Mesenchymal stem cell (in vitro differentiated cells and primary cell): ENCODE results near the gene ZNF22.

Experiments used
- DNase-seq: peaks from one replicate; pipeline ENCODE4 v3.0.0-alpha.2; 2013
- H2AFZ ChIP-seq: one replicate; pipeline ENCODE4 v1.6.1; 2013; ENCODE audit warnings: low read depth, mild to moderate bottlenecking, control low read depth, inconsistent platforms, low read length, moderate library complexity
- H2AK5ac ChIP-seq: 2 replicates; pipeline ENCODE4 v1.6.1; 2013; ENCODE audit warnings: low read length, moderate library complexity, mild to moderate bottlenecking, inconsistent platforms; ENCODE audit not compliant: severe bottlenecking
- H2BK120ac ChIP-seq: one replicate; pipeline ENCODE4 v1.6.1; 2013; ENCODE audit warnings: low read depth, mild to moderate bottlenecking, inconsistent platforms, low read length, moderate library complexity
- H2BK12ac ChIP-seq, 2 experiments: one replicate each; pipeline ENCODE4 v1.6.1; 2013; ENCODE audit warnings: inconsistent platforms in 2 of 2, low read length in 2 of 2, mild to moderate bottlenecking in 2 of 2, moderate library complexity in 2 of 2, control low read depth in 1 of 2
- H2BK15ac ChIP-seq: one replicate; pipeline ENCODE4 v1.6.1; 2013; ENCODE audit warnings: mild to moderate bottlenecking, low read depth, inconsistent platforms; ENCODE audit not compliant: poor library complexity, severe bottlenecking
- H2BK5ac ChIP-seq: 2 replicates; pipeline ENCODE4 v1.6.1; 2013; ENCODE audit warnings: low read depth, mild to moderate bottlenecking, low read length, control low read depth, inconsistent platforms; ENCODE audit not compliant: poor library complexity, severe bottlenecking
- H3K14ac ChIP-seq, 2 experiments: one replicate each; pipeline ENCODE4 v1.6.1; 2013; ENCODE audit warnings: inconsistent platforms in 2 of 2, low read length in 2 of 2, control low read depth in 1 of 2, mild to moderate bottlenecking in 1 of 2, moderate library complexity in 1 of 2
- H3K18ac ChIP-seq, 2 experiments: one replicate each; pipeline ENCODE4 v1.6.1; 2013; ENCODE audit warnings: inconsistent platforms in 2 of 2, low read length in 2 of 2, control low read depth in 1 of 2, low read depth in 1 of 2, mild to moderate bottlenecking in 1 of 2
- H3K23ac ChIP-seq, 2 experiments: one replicate each; pipeline ENCODE4 v1.6.1; 2013; ENCODE audit warnings: inconsistent platforms in 2 of 2, low read length in 2 of 2, mild to moderate bottlenecking in 2 of 2, moderate library complexity in 2 of 2, control low read depth in 1 of 2
- H3K27ac ChIP-seq: 2 replicates; pipeline ENCODE4 v1.5.1; 2013; ENCODE audit warnings: mild to moderate bottlenecking, moderate library complexity, low read length, control low read depth, inconsistent platforms; ENCODE audit not compliant: poor library complexity, severe bottlenecking
- H3K27me3 ChIP-seq, 2 experiments: 2 replicates each; pipeline versions ENCODE4 v1.6.1 to v1.7.0; 2013; ENCODE audit warnings: low read length in 2 of 2, mild to moderate bottlenecking in 2 of 2, moderate library complexity in 2 of 2, control low read depth in 1 of 2, inconsistent platforms in 1 of 2; ENCODE audit not compliant: control insufficient read depth in 1 of 2, insufficient read depth in 1 of 2
- H3K36me3 ChIP-seq, 2 experiments: 2 replicates each; pipeline versions ENCODE4 v1.6.1 to v1.7.0; 2013; ENCODE audit warnings: low read length in 2 of 2, control low read depth in 1 of 2, inconsistent platforms in 1 of 2, low read depth in 1 of 2, mild to moderate bottlenecking in 1 of 2; ENCODE audit not compliant: insufficient read depth in 2 of 2, control insufficient read depth in 1 of 2
- H3K4ac ChIP-seq, 2 experiments: one replicate each; pipeline ENCODE4 v1.6.1; 2013; ENCODE audit warnings: inconsistent platforms in 2 of 2, low read length in 2 of 2, mild to moderate bottlenecking in 2 of 2, moderate library complexity in 2 of 2, control low read depth in 1 of 2, low read depth in 1 of 2
- H3K4me1 ChIP-seq: 2 replicates; pipeline ENCODE4 v1.6.1; 2013; ENCODE audit warnings: low read depth, low read length, control low read depth; ENCODE audit not compliant: control insufficient read depth, insufficient read depth
- H3K4me2 ChIP-seq: 2 replicates; pipeline ENCODE4 v1.6.1; 2013; ENCODE audit warnings: low read length, mild to moderate bottlenecking, inconsistent platforms; ENCODE audit not compliant: poor library complexity, severe bottlenecking
- H3K4me3 ChIP-seq, 2 experiments: 2 replicates each; pipeline versions ENCODE4 v1.5.1 to v1.7.0; 2013; ENCODE audit warnings: low read length in 2 of 2, mild to moderate bottlenecking in 2 of 2, control low read depth in 1 of 2, low read depth in 1 of 2; ENCODE audit not compliant: insufficient read depth in 1 of 2
- H3K79me1 ChIP-seq: replicated peaks from 2 replicates; pipeline ENCODE4 v1.6.1; 2013; ENCODE audit warnings: mild to moderate bottlenecking, control low read depth, low read length, inconsistent platforms; ENCODE audit not compliant: poor library complexity, severe bottlenecking
- H3K9ac ChIP-seq: 2 replicates; pipeline ENCODE4 v1.7.0; 2013; ENCODE audit warnings: mild to moderate bottlenecking, low read length, moderate library complexity
- H3K9me3 ChIP-seq: 2 replicates; pipeline ENCODE4 v1.7.0; 2013; ENCODE audit warnings: mild to moderate bottlenecking, low read length; ENCODE audit not compliant: control insufficient read depth
- H4K8ac ChIP-seq: one replicate; pipeline ENCODE4 v1.6.1; 2013; ENCODE audit warnings: inconsistent platforms, mild to moderate bottlenecking, low read length, moderate library complexity
- H4K91ac ChIP-seq: one replicate; pipeline ENCODE4 v1.6.1; 2013; ENCODE audit warnings: mild to moderate bottlenecking, low read length, inconsistent platforms
- WGBS: methylation state at CpG from one replicate; pipeline ENCODE4 v1.1.7; 2013; ENCODE audit warnings: mixed read lengths; 5-methylcytosine and 5-hydroxymethylcytosine counted together

ZNF22 gene

GRCh38 chr10:44965651-44966097 lies 35.0 kb upstream of the ZNF22 start:
- H2AK5ac ChIP-seq = peak overlapping the region; percentile 96
- DNase-seq = no peak
- peak overlapping the region; percentile 69 to 88 for H3K18ac ChIP-seq
- H4K8ac ChIP-seq = peak overlapping the region; percentile 89
- H3K79me1 ChIP-seq = peaks cover 29% of the 10 kb centered on the region
- peaks cover 9 to 13% of the 10 kb centered on the region in 2 experiments for H3K36me3 ChIP-seq
- peak overlapping the region; percentile 12 to 92 for H3K4ac ChIP-seq
- no peaks in the 10 kb centered on the region for H3K9me3 ChIP-seq
- peak overlapping the region; percentile 26 for H2BK15ac ChIP-seq
- H3K9ac ChIP-seq = no peak overlapping the region
- peaks cover 52% of the 10 kb centered on the region for H3K4me1 ChIP-seq
- peak overlapping the region in 1 of 2 experiments; percentile 73 for H3K14ac ChIP-seq
- H3K27me3 ChIP-seq = no peaks in the 10 kb centered on the region
- H2BK120ac ChIP-seq = peak overlapping the region; percentile 90
- H3K4me3 ChIP-seq = no peak overlapping the region
- no peak overlapping the region for H3K27ac ChIP-seq
- no peak overlapping the region for H2AFZ ChIP-seq
- no peak overlapping the region for H2BK5ac ChIP-seq
- no peak overlapping the region for H3K4me2 ChIP-seq
- 75% methylated on average over 6 of the region's 6 CpGs for WGBS
- H2BK12ac ChIP-seq = peak overlapping the region; percentile 91 to 92
- no peak overlapping the region for H3K23ac ChIP-seq
- peak overlapping the region; percentile 92 for H4K91ac ChIP-seq

- Histone ChIP-seq H3K14ac (no peak overlapping the region), H4K91ac (peak overlapping the region; percentile 37), H2BK120ac (no peak overlapping the region), H3K4ac (peak overlapping the region in 1 of 2 experiments; percentile 33), H3K4me1 (peaks cover 49% of the 10 kb centered on the region), H3K27me3 (no peaks in the 10 kb centered on the region), H3K9ac (no peak overlapping the region), H3K27ac (peak overlapping the region; percentile 55), H2BK12ac (peak overlapping the region in 1 of 2 experiments; percentile 69), H3K36me3 (peaks cover 15 to 19% of the 10 kb centered on the region in 2 experiments), H3K18ac (peak overlapping the region; percentile 58 to 64), H2AFZ (no peak overlapping the region), H3K9me3 (no peaks in the 10 kb centered on the region), H3K23ac (no peak overlapping the region), H2BK5ac (no peak overlapping the region), H2BK15ac (no peak overlapping the region), H3K4me2 (no peak overlapping the region), H4K8ac (peak overlapping the region; percentile 47), H3K79me1 (peaks cover 28% of the 10 kb centered on the region), H3K4me3 (no peak overlapping the region), H2AK5ac (peak overlapping the region; percentile 96)
- WGBS = 25% methylated on average over 8 of the region's 8 CpGs
- DNase-seq = peak; percentile 86
Observed at GRCh38 chr10:44966129-44966815, 34.5 kb upstream of the ZNF22 start.

GRCh38 chr10:44966816-44967509 lies 33.8 kb upstream of the ZNF22 start:
- peaks cover 46% of the 10 kb centered on the region for H3K4me1 ChIP-seq
- H3K14ac ChIP-seq = peak overlapping the region in 1 of 2 experiments; percentile 4
- H3K4me3 ChIP-seq = no peak overlapping the region
- H3K9ac ChIP-seq = no peak overlapping the region
- H2AK5ac ChIP-seq = peak overlapping the region; percentile 63
- peak; percentile 39 for DNase-seq
- no peak overlapping the region for H2BK5ac ChIP-seq
- no peak overlapping the region for H3K4me2 ChIP-seq
- H3K18ac ChIP-seq = peak overlapping the region; percentile 67 to 80
- WGBS = 88% methylated on average over 8 of the region's 8 CpGs
- H4K8ac ChIP-seq = peak overlapping the region; percentile 59
- no peaks in the 10 kb centered on the region for H3K9me3 ChIP-seq
- peak overlapping the region; percentile 33 to 55 for H3K4ac ChIP-seq
- H2AFZ ChIP-seq = no peak overlapping the region
- peak overlapping the region; percentile 55 for H3K27ac ChIP-seq
- peak overlapping the region; percentile 92 to 95 for H2BK12ac ChIP-seq
- H4K91ac ChIP-seq = peak overlapping the region; percentile 48
- H2BK15ac ChIP-seq = peak overlapping the region; percentile 26
- peaks cover 23% of the 10 kb centered on the region for H3K79me1 ChIP-seq
- peaks cover 22 to 26% of the 10 kb centered on the region in 2 experiments for H3K36me3 ChIP-seq
- H3K23ac ChIP-seq = peak overlapping the region in 1 of 2 experiments; percentile 3
- H2BK120ac ChIP-seq = peak overlapping the region; percentile 36
- no peaks in the 10 kb centered on the region for H3K27me3 ChIP-seq

GRCh38 chr10:44967616-44968015 lies 33.1 kb upstream of the ZNF22 start:
- no peak overlapping the region for H3K4me2 ChIP-seq
- H2AK5ac ChIP-seq = peak overlapping the region; percentile 63
- no peak overlapping the region for H2AFZ ChIP-seq
- no peak overlapping the region for H2BK5ac ChIP-seq
- H4K91ac ChIP-seq = peak overlapping the region; percentile 2
- 88% methylated on average over 2 of the region's 4 CpGs for WGBS
- H3K9me3 ChIP-seq = no peaks in the 10 kb centered on the region
- peaks cover 44% of the 10 kb centered on the region for H3K4me1 ChIP-seq
- peaks cover 22 to 33% of the 10 kb centered on the region in 2 experiments for H3K36me3 ChIP-seq
- no peak overlapping the region for H3K27ac ChIP-seq
- no peak overlapping the region for H4K8ac ChIP-seq
- H2BK15ac ChIP-seq = peak overlapping the region; percentile 73
- peak overlapping the region; percentile 74 for H3K9ac ChIP-seq
- H3K18ac ChIP-seq = peak overlapping the region; percentile 28 to 74
- H3K14ac ChIP-seq = no peak overlapping the region
- H3K79me1 ChIP-seq = peaks cover 23% of the 10 kb centered on the region
- no peak for DNase-seq
- peak overlapping the region in 1 of 2 experiments; percentile 27 for H2BK12ac ChIP-seq
- H3K27me3 ChIP-seq = no peaks in the 10 kb centered on the region
- H3K4me3 ChIP-seq = peak overlapping the region in 1 of 2 experiments; percentile 57
- H3K4ac ChIP-seq = peak overlapping the region; percentile 28 to 47
- peak overlapping the region; percentile 55 for H2BK120ac ChIP-seq
- no peak overlapping the region for H3K23ac ChIP-seq
